Endothelial cell of umbilical vein (primary cell): ENCODE measurements around the gene SOHLH2. TPM values are rescaled to one million over a fixed set of nuclear protein-coding genes. Genes with fewer than 3 reads are reported as not detected.

Source experiments
- BruUV-seq: library from RNA; stranded (reverse); fragments of 400-500 nt; replicated peaks from 2 replicates; lab custom pipeline; 2021; lab: Mats Ljungman, UMichigan
- CTCF ChIA-PET: fragments of 300-600, 350-600 bp; sonication (Branson Sonifier 250); formaldehyde crosslinking; loops from one replicate; lab custom pipeline; 2021; ENCODE audit warnings: antibody characterized with exemption, inconsistent platforms; lab: Charles Lee
- POLR2A ChIA-PET: fragments of 300-600, 350-600 bp; sonication (Branson Sonifier 250); formaldehyde crosslinking; loops from one replicate; lab custom pipeline; 2021; ENCODE audit warnings: antibody characterized with exemption, inconsistent platforms; lab: Charles Lee
- DNase-seq: peaks from one replicate; pipeline ENCODE4 v3.0.0-alpha.2; 2011; ENCODE audit warnings: low read depth, low spot score
- FAIRE-seq: peaks from 2 replicates; lab custom pipeline; 2011; peaks lifted over from hg19 to GRCh38; lab: Jason Lieb, UNC
- H2AFZ ChIP-seq: 2 replicates; pipeline ENCODE4 v1.6.0; 2012; ENCODE audit warnings: low read depth, low read length, control low read depth, inconsistent platforms
- H3K27ac ChIP-seq: 2 replicates; pipeline ENCODE4 v1.5.1; 2011; ENCODE audit warnings: low read depth, mild to moderate bottlenecking, control low read depth, low read length, moderate library complexity; ENCODE audit not compliant: insufficient read depth
- H3K27me3 ChIP-seq, 2 experiments: 2 replicates each; pipeline versions ENCODE4 v1.6.0 to v1.6.1; 2011; ENCODE audit warnings: low read length in 2 of 2, mixed read lengths in 1 of 2; ENCODE audit not compliant: control insufficient read depth in 2 of 2, insufficient read depth in 2 of 2
- H3K36me3 ChIP-seq, 2 experiments: 2 replicates in 1 of 2; 3 replicates in 1 of 2; pipeline ENCODE4 v1.5.1; 2011; ENCODE audit warnings: low read length in 2 of 2, mild to moderate bottlenecking in 1 of 2, moderate library complexity in 1 of 2; ENCODE audit not compliant: control insufficient read depth in 2 of 2, insufficient read depth in 2 of 2; ENCODE audit errors: extremely low read depth in 1 of 2
- H3K4me1 ChIP-seq: 3 replicates; pipeline ENCODE4 v1.5.1; 2011; ENCODE audit warnings: mild to moderate bottlenecking, low read length; ENCODE audit not compliant: control insufficient read depth, insufficient read depth; ENCODE audit errors: extremely low read depth
- H3K4me2 ChIP-seq: 2 replicates; pipeline ENCODE4 v1.6.1; 2011; ENCODE audit warnings: low read length, control low read depth, mixed read lengths; ENCODE audit not compliant: insufficient read depth
- H3K4me3 ChIP-seq, 3 experiments: fragments of 200-600 bp in 1 of 3; sonication (generic), shearing (Covaris generic) in 1 of 3; replicated peaks in 1 of 3; 2 replicates each; pipeline ENCODE4 v1.5.1; 2011 to 2016; ENCODE audit warnings: control low read depth in 3 of 3, low read length in 3 of 3, mild to moderate bottlenecking in 2 of 3, inconsistent platforms in 1 of 3, low read depth in 1 of 3, moderate library complexity in 1 of 3; ENCODE audit not compliant: insufficient read depth in 1 of 3
- H3K79me2 ChIP-seq: 2 replicates; pipeline ENCODE4 v1.6.0; 2012; ENCODE audit warnings: low read length, inconsistent platforms; ENCODE audit not compliant: control insufficient read depth, insufficient read depth
- H3K9ac ChIP-seq: replicated peaks from 2 replicates; pipeline ENCODE3; 2011; ENCODE audit warnings: low read length, control low read depth; ENCODE audit not compliant: insufficient read depth; ENCODE audit errors: extremely low read depth
- H3K9me1 ChIP-seq: replicated peaks from 3 replicates; pipeline ENCODE4 v1.6.0; 2011; ENCODE audit warnings: mild to moderate bottlenecking, low read length; ENCODE audit not compliant: control insufficient read depth, insufficient read depth; ENCODE audit errors: extremely low read depth
- H3K9me3 ChIP-seq: replicated peaks from 2 replicates; pipeline ENCODE4 v1.5.1; 2012; ENCODE audit warnings: low read length, inconsistent platforms; ENCODE audit not compliant: control insufficient read depth, insufficient read depth
- H4K20me1 ChIP-seq: replicated peaks from 2 replicates; pipeline ENCODE3; 2011; ENCODE audit warnings: mild to moderate bottlenecking, low read length; ENCODE audit not compliant: control insufficient read depth, insufficient read depth; ENCODE audit errors: extremely low read depth
- EZH2 ChIP-seq: IDR thresholded peaks from 2 replicates; pipeline ENCODE4 v1.6.1; 2012; ENCODE audit warnings: borderline replicate concordance, low read depth, mild to moderate bottlenecking, moderate library complexity, low read length, inconsistent platforms; ENCODE audit not compliant: severe bottlenecking
- GATA2 ChIP-seq: IDR thresholded peaks from 2 replicates; pipeline ENCODE4 v1.7.0; 2011; ENCODE audit warnings: low read depth, mild to moderate bottlenecking, moderate library complexity, mixed read lengths, low read length; ENCODE audit not compliant: insufficient read length, insufficient read depth
- JUN ChIP-seq: IDR thresholded peaks from 2 replicates; pipeline ENCODE4 v1.6.1; 2011; ENCODE audit warnings: borderline replicate concordance, low read depth; ENCODE audit not compliant: insufficient read length, insufficient read depth
- POLR2A ChIP-seq: IDR thresholded peaks from 2 replicates; pipeline ENCODE4 v1.6.1; 2012; ENCODE audit warnings: low read depth, mild to moderate bottlenecking, control low read depth, low read length
- dilution Hi-C: fragments of 300-500 bp; cut with MboI; formaldehyde crosslinking; loops from one replicate; pipeline ENCODE4 v1.15.0; 2019; ENCODE audit warnings: low sequenced_read_pairs; ENCODE audit not compliant: extremely low pct_ligation_motif_present
- intact Hi-C: fragments of 100-400 bp; cut with micrococcal nuclease; formaldehyde crosslinking; loops from one replicate; pipeline ENCODE4 v1.10.0; 2022
- polyA plus RNA-seq, 4 experiments: library from polyadenylated mRNA; depleted of rRNA in 3 of 4; stranded (reverse) in 3 of 4; unstranded in 1 of 4; fragments of >200 nt; gene quantifications; 2 replicates each; pipeline versions ENCODE4 v1.2.1 to v1.2.3, GENCODE V29; 2011 to 2012; ENCODE audit warnings: missing spikeins in 1 of 4
- total RNA-seq: library from RNA; stranded (reverse); gene quantifications from 2 replicates; pipeline ENCODE4 v1.2.3, GENCODE V29; 2021
- TF ChIP-seq, protein P1 (sequence below), 2 donors: IDR thresholded peaks; 1 replicate in 1 of 2; 2 replicates in 1 of 2; pipeline ENCODE4 v1.5.1; 2011; ENCODE audit warnings: low read length in 2 of 2, mild to moderate bottlenecking in 2 of 2, moderate library complexity in 2 of 2, control low read depth in 1 of 2, inconsistent platforms in 1 of 2, low read depth in 1 of 2; ENCODE audit not compliant: insufficient read depth in 1 of 2; ENCODE audit errors: extremely low read depth in 1 of 2

SOHLH2 gene
- total and polyA plus RNA-seq, 2 donors (not counting 3 experiments of a cell fraction or from before 2014, with no cell fraction given): 0.11 to 0.55 TPM

GRCh38 chr13:36259361-36260137, 45.2 kb upstream of the SOHLH2 start:
- FAIRE-seq (no peak), DNase-seq (no peak)
- TF ChIP-seq JUN: no peak
- TF ChIP-seq EZH2: no peak
- no peak for TF ChIP-seq POLR2A
- TF ChIP-seq GATA2: no peak
- TF ChIP-seq, protein P1, sequence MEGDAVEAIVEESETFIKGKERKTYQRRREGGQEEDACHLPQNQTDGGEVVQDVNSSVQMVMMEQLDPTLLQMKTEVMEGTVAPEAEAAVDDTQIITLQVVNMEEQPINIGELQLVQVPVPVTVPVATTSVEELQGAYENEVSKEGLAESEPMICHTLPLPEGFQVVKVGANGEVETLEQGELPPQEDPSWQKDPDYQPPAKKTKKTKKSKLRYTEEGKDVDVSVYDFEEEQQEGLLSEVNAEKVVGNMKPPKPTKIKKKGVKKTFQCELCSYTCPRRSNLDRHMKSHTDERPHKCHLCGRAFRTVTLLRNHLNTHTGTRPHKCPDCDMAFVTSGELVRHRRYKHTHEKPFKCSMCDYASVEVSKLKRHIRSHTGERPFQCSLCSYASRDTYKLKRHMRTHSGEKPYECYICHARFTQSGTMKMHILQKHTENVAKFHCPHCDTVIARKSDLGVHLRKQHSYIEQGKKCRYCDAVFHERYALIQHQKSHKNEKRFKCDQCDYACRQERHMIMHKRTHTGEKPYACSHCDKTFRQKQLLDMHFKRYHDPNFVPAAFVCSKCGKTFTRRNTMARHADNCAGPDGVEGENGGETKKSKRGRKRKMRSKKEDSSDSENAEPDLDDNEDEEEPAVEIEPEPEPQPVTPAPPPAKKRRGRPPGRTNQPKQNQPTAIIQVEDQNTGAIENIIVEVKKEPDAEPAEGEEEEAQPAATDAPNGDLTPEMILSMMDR (IDR thresholded peaks at IDR 0.05; ENCODE audit: extremely low read depth in 1 of 2, insufficient read depth in 1 of 2, low read depth in 1 of 2, low read length in 2 of 2): no peak
- no peak overlapping the region for H3K4me3 ChIP-seq
- POLR2A ChIA-PET: no interaction called here
- no TSS peak for BruUV-seq
- CTCF ChIA-PET: no interaction called here
- no peaks in the 10 kb centered on the region for H3K79me2 ChIP-seq
- no peak overlapping the region for H3K9ac ChIP-seq
- no peaks in the 10 kb centered on the region for H3K36me3 ChIP-seq
- H3K4me1 ChIP-seq: no peaks in the 10 kb centered on the region
- H3K9me1 ChIP-seq: no peaks in the 10 kb centered on the region
- H4K20me1 ChIP-seq: no peaks in the 10 kb centered on the region
- no peak overlapping the region for H3K27ac ChIP-seq
- dilution Hi-C loops: no loop called here
- no peak overlapping the region for H3K4me2 ChIP-seq
- intact Hi-C loops: no loop called here
- no peak overlapping the region for H2AFZ ChIP-seq
- H3K9me3 ChIP-seq: no peaks in the 10 kb centered on the region
- no peaks in the 10 kb centered on the region for H3K27me3 ChIP-seq
